Measurements from ENCODE around the gene RXRA. TPM values are rescaled to one million over a fixed set of nuclear protein-coding genes. Genes with fewer than 3 reads are reported as not detected.

The RXRA gene
- total RNA-seq, 4 donors from 2014 or later, result 39.4 to 81.3 (median 67.4) TPM

DNA sequence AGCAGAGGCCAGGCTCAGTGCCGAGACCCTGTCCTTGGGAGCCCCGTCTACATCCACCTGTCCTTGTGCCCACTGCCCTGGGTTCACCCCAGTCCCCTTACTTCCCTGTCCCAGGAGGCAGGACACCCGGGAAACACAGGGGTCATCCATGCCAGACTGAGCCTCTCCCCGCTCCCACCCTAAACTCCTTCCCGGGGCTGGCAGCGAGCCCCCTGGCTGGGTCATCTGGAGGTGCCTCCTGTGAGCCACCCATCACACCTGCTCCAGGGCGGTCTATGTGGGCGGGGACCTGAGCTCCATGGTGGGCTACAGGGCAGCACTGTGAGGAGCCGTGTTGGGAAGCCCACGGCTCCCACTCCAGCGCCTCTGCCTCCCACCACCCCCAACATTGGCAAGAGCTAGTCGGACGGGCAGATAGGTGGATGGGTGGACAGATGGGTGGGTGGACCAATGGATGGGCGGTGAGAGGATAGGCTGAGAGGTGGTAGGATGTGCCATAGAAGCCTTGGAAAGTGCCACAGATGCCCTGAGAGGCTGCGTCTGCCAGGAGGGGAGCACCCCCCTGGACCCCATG lies 42.5 kb upstream of the RXRA start:
- Histone ChIP-seq H3K36me3 (no peaks in the 10 kb centered on the region), H3K4me1 (peaks cover 18 to 25% of the 10 kb centered on the region in 2 donors), H3K4me3 (replicated peaks in 1 of 3) (no peak overlapping the region), H3K9me3 (no peaks in the 10 kb centered on the region), H3K27me3 (no peaks in the 10 kb centered on the region), H3K27ac (peak overlapping the region; percentile 42 to 76 (median 71))
- 85 to 90% methylated on average over 11 to 14 of the region's 15 CpGs for WGBS, 2 donors
- no peak for DNase-seq
- intact Hi-C loops (cut with DNase I), result no loop called here
- no peak for TF ChIP-seq POLR2A (IDR thresholded peaks at IDR 0.05)
- TF ChIP-seq, protein P1, sequence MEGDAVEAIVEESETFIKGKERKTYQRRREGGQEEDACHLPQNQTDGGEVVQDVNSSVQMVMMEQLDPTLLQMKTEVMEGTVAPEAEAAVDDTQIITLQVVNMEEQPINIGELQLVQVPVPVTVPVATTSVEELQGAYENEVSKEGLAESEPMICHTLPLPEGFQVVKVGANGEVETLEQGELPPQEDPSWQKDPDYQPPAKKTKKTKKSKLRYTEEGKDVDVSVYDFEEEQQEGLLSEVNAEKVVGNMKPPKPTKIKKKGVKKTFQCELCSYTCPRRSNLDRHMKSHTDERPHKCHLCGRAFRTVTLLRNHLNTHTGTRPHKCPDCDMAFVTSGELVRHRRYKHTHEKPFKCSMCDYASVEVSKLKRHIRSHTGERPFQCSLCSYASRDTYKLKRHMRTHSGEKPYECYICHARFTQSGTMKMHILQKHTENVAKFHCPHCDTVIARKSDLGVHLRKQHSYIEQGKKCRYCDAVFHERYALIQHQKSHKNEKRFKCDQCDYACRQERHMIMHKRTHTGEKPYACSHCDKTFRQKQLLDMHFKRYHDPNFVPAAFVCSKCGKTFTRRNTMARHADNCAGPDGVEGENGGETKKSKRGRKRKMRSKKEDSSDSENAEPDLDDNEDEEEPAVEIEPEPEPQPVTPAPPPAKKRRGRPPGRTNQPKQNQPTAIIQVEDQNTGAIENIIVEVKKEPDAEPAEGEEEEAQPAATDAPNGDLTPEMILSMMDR (IDR thresholded peaks at IDR 0.05), result no peak

DNA sequence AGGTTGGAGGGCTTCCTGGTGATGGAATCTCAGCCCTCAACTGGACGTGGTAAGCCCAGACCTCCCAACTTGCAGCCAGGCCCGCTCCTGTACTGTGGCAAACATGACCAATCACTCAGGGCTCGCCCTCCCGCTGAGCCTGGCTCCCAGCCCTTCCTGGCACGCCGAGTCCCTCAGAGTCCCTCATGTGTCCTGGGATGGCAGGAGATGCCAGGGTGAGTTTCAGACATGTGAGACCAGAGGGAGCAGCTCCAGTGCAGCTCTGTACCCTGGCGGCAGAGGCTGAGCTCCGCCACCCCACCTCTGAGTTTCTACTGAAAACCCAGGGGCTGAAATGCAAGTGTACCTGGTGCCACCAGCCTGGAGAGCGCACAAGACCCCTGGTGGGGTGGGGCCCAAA lies 42.0 kb upstream of the RXRA start:
- intact Hi-C loops (cut with DNase I), result no loop called here
- Histone ChIP-seq H3K27ac (peak overlapping the region; percentile 42 to 76 (median 71)), H3K4me3 (replicated peaks in 1 of 3) (no peak overlapping the region)

DNA sequence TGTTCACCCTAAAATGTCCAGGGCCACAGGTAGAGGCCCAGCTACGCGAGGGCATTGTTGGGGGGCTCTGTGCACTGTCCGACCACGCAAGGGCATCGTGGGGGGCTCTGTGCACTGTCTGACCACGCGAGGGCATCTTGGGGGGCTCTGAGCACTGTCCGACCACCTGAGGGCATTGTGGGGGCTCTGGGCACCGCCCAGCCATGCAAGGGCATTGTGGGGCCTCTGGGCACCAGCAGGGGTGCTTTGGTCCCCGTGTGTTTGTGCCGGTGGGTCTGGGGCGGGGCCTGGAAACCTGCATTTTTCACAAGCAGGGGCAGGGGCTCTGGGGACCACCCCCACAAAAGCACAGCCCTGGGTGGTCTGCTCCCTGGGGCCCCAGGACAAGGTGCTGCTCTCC lies 41.5 kb upstream of the RXRA start:
- intact Hi-C loops (cut with DNase I), result no loop called here

More for the DNA sequence above, 42.0 kb upstream of the RXRA start:
- peaks cover 18 to 25% of the 10 kb centered on the region in 2 donors for H3K4me1 ChIP-seq
- no peaks in the 10 kb centered on the region for H3K27me3 ChIP-seq
- H3K9me3 ChIP-seq, result no peaks in the 10 kb centered on the region
- TF ChIP-seq POLR2A (IDR thresholded peaks at IDR 0.05), result peak in 1 of 2 donors; percentile 24
- TF ChIP-seq, protein P1 (IDR thresholded peaks at IDR 0.05), result peak in 4 of 6 experiments; percentile 25 to 37 (median 28)
- 59 to 90% methylated on average over 2 to 9 of the region's 9 CpGs for WGBS, 2 donors
- H3K36me3 ChIP-seq, result no peaks in the 10 kb centered on the region
- peak; percentile 94 to 98 for DNase-seq

DNA sequence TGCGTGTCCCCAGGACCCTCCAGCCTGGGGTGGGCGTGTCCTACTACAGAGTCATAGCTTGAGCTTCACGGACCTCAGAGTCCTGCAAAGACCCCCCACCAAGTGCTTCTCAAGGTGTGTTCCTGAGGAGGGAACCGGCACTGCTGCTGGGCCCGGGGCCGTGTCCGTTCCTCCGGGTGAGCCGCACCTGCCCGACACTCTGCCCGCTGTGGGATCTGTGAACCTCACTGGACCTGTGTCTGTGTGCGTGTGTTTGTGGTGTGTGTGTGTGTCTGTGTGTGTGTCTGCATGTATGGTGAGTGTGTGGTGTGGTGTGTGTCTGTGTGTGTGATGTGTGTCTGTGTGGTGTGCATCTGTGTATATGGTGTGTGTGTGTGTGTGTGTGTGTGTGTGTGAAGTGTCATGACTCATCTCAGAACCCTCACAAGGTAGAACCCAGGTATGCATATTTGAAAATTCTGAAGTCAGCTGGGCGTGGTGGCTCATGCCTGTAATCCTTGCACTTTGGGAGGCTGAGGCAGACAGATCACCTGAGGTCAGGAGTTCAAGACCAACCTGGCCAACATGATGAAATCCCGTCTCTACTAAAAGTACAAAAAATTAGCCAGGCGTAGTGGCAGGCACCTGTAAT lies 40.9 kb upstream of the RXRA start:
- no peak for TF ChIP-seq POLR2A (IDR thresholded peaks at IDR 0.05)
- TF ChIP-seq, protein P1 (IDR thresholded peaks at IDR 0.05), result no peak
- no peaks in the 10 kb centered on the region for H3K36me3 ChIP-seq
- no peak overlapping the region for H3K4me3 ChIP-seq (replicated peaks in 1 of 3)
- no peaks in the 10 kb centered on the region for H3K27me3 ChIP-seq
- intact Hi-C loops (cut with DNase I), result no loop called here
- 87 to 93% methylated on average over 6 to 14 of the region's 15 CpGs for WGBS, 2 donors
- H3K9me3 ChIP-seq, result no peaks in the 10 kb centered on the region
- peaks cover 18 to 25% of the 10 kb centered on the region in 2 donors for H3K4me1 ChIP-seq
- H3K27ac ChIP-seq, result peak overlapping the region in 1 of 3 donors; percentile 76
- DNase-seq, result no peak

More for the DNA sequence above, 41.5 kb upstream of the RXRA start:
- H3K27me3 ChIP-seq, result no peaks in the 10 kb centered on the region
- peaks cover 18 to 25% of the 10 kb centered on the region in 2 donors for H3K4me1 ChIP-seq
- no peak overlapping the region for H3K4me3 ChIP-seq (replicated peaks in 1 of 3)
- DNase-seq, result no peak
- H3K36me3 ChIP-seq, result no peaks in the 10 kb centered on the region
- H3K27ac ChIP-seq, result peak overlapping the region; percentile 28 to 76 (median 42)
- TF ChIP-seq, protein P1 (IDR thresholded peaks at IDR 0.05), result no peak
- TF ChIP-seq POLR2A (IDR thresholded peaks at IDR 0.05), result no peak
- no peaks in the 10 kb centered on the region for H3K9me3 ChIP-seq
- WGBS, 2 donors, result 92 to 93% methylated on average over 3 to 9 of the region's 12 CpGs

All from thyroid gland (tissue), 4 donors.